DMS53 treated with DMSO at 0.1 percent for 48 hours (cell line): ENCODE results near the gene RAB31.
A peak's percentile ranks its signal among the peaks of the same experiment; 100 is the strongest.

Experiments
- DNase-seq: peaks from one replicate; lab custom pipeline; 2025; ENCODE audit not compliant: unreplicated experiment; lab: John Stamatoyannopoulos, UW

The RAB31 gene

GRCh38 chr18:9810299-9810698, 102.2 kb downstream of the RAB31 start:
- no peak for DNase-seq

- no peak for DNase-seq
Observed at GRCh38 chr18:9810994-9811705, 103.0 kb downstream of the RAB31 start.

GRCh38 chr18:9811978-9812377, 103.9 kb downstream of the RAB31 start:
- DNase-seq, result no peak

- peak; percentile 99 for DNase-seq
Observed at GRCh38 chr18:9814431-9814830, 106.3 kb downstream of the RAB31 start.

GRCh38 chr18:9817286-9817685, 109.2 kb downstream of the RAB31 start:
- no peak for DNase-seq

GRCh38 chr18:9817725-9818422, 109.8 kb downstream of the RAB31 start:
- no peak for DNase-seq

GRCh38 chr18:9818423-9818734, 110.3 kb downstream of the RAB31 start:
- no peak for DNase-seq

GRCh38 chr18:9820127-9820526, 112.0 kb downstream of the RAB31 start:
- DNase-seq, result no peak

- DNase-seq, result no peak
Observed at GRCh38 chr18:9820719-9821118, 112.6 kb downstream of the RAB31 start.

GRCh38 chr18:9822587-9823185, 114.6 kb downstream of the RAB31 start:
- DNase-seq, result no peak

GRCh38 chr18:9823805-9824473, 115.8 kb downstream of the RAB31 start:
- DNase-seq, result no peak

GRCh38 chr18:9824474-9824832, 116.4 kb downstream of the RAB31 start:
- no peak for DNase-seq

- peak; percentile 43 for DNase-seq
Observed at GRCh38 chr18:9824952-9825371, 116.9 kb downstream of the RAB31 start.

GRCh38 chr18:9825571-9826073, 117.5 kb downstream of the RAB31 start:
- DNase-seq, result peak; percentile 98

GRCh38 chr18:9826685-9827084, 118.6 kb downstream of the RAB31 start:
- DNase-seq, result no peak

- DNase-seq, result no peak
Observed at GRCh38 chr18:9827211-9827792, 119.2 kb downstream of the RAB31 start.

GRCh38 chr18:9827793-9828505, 119.8 kb downstream of the RAB31 start:
- DNase-seq, result no peak

GRCh38 chr18:9828506-9829396, 120.7 kb downstream of the RAB31 start:
- no peak for DNase-seq

- no peak for DNase-seq
Observed at GRCh38 chr18:9829397-9829712, 121.3 kb downstream of the RAB31 start.
